HUDEP-2 (cell line): Measurements from ENCODE around the gene SCN4B.

Experiments used
- DNase-seq, 76 experiments: peaks; one replicate each; lab custom pipeline; 2025; ENCODE audit not compliant: unreplicated experiment in 76 of 76; lab: John Stamatoyannopoulos, UW

SCN4B gene

DNA sequence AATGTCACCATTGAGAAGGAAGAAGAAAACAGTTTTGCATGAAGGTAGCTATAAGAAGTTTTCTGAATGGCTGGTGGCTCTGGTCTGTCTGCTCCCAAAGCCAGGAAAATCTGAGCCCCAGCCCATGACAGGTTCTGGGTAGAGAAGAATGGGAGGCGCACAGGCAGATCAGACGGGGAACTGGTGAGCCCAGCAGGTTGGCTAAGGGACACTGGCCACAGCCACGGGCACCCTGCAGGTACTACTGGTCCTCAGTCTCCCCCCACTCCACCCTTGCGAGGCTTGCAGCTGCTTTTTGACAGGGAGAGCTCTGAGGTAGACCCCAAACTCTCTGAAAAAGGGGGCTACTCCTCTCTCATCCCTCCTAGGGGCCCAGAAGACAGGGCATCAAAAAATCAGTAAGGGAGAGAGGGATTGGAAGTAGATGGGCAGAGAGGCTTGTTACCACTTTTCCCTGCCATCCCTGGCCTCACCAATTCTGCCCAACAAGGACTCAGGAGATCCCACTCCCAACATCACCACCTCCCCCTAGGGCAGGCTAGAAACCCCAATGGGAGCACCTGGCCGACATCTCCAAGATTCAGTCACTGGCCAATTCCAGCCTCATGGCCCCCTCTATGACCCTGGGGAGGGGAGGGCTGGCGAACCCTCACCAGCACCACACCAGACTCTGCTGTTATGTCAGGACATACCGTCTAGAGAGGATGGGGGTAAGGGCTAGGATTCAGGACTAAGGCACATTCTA lies 17.4 kb downstream of the SCN4B start:
- DNase-seq: no peak

DNA sequence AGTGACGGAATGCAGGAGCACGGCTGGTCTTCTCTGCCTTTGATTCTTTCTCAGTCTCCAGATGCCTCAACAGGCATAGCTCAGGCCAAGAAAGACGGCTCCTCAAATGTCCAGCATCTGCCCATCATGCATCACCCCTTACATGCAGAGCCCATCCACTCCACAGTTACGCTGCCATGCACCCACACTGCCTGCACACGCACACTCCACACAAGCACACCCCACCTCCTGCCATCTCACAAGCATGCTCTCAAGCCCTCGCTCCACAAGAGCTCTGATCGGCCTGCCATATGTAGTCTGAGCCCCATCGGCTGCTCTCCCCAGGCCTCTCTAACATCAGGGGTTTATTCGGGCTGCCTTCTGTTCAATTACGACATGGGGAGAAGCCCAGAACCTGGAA lies 18.8 kb downstream of the SCN4B start:
- no peak for DNase-seq

- no peak for DNase-seq
These were observed 20.1 kb downstream of the SCN4B start for GRCh38 chr11:118132385-118133151.

DNA sequence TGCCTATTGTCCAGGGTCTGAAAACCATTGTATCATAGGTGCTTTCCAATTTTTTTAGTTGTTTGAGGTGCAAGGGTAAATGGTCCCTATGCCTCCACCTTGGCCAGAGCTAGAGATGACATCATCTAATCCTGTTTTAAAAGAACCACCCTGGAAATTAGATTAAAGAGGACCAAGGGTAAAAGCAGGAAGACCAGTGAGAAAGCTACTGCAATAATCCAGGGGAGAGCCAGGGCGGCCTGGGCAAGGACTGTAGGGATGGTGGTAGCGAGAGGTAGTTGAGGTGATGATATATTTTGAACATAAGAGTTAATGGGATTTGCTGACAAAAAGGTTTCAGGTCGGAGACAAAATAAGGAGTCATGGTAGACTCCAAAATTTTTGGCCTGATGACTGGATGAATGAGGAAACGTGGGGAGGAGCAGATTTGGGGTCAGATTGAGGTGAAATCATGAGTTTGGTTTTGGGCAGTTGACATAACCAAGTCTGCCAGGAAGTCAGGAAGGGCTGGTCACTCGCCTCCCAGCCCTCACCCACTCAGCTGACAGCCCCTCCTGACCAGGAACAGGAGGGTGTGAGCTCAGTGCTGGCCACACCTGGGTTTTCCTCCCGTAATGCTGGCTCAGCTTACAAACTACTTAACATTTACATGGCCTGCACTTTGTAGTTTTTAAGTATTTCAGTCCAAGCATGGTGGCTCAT lies 23.0 kb downstream of the SCN4B start:
- DNase-seq: no peak

- no peak for DNase-seq
These were observed 23.7 kb downstream of the SCN4B start for GRCh38 chr11:118128721-118129470.

DNA sequence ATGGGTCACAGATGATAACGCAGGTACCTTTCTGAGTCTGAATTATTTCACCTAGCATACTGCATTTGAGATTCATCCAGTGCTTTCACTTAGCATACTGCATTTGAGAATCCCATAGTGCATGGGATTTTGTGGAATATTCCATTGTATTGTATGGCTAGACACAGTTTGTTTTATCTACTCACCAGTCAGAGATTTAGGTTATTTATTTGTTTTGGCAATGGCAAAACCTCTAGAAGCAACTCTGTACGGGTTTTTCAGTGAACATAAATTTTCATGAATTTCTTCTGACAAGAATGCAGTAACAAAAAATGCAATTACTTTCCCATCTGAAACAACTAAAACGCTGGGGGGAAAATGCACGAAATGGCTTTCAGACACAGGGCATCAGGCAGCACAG lies 24.3 kb downstream of the SCN4B start:
- DNase-seq: no peak

DNA sequence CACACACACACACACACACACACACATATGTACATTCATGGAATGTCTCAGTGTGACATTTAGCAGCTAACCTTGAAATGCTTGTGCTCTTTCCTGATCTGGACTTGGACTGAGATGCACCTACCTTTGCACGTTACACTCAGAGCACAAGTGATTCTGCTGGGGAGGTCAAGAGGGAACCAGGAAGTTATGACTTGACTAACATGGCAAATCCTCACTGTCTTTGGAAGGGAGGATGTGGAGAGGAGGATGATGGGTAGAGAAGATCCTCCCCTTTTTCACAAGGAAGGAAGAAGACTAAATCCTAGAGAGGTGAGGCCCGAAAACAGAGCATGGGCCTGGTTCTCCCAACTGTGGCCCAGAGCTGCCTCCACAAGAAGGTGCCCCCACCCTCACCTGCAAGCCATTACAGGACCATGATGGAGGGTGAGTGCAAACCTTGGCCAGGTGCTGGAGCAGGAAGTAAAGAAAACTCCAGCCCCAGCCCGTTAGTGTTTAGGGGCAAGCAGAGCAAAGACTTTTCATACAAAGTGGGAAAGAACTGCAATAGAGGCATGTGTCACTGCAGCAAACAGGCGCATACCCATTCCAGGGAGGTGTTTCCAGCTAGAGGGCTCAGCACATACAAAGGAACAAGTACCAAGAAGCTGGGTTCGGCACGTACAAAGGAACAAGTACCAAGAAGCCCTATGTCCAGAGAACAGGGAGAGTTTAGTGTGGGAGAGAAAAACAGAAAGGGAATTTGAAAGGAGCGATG lies 26.4 kb downstream of the SCN4B start:
- no peak for DNase-seq

DNA sequence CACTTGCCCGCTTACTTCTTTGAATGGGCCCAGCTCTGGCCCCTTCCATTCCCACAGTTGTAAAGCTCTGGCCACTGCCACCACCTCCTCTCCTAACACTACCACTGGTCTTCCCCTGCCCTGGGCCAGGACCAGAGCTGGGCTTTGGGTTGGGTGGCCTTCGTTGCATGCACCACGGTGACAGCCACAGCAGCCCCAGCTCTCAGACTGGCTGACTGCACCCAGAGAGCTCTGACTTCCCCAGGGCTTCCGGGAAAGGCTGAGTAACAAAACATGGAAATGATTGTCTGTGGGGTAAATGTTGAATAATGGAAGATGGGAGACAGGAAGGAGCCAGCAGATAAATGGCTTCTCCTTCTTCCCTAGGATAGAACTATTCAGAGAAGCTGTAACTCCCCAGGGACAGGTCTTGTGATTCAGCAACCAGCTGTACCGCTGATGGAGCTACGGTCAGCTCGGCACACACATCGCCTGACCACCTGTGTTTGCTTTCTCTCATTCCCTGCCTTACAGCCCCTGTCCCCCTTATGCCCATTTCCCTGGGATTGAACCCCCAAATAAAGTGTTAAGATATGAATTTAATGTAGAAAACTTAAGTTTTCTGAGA lies 27.6 kb downstream of the SCN4B start:
- no peak for DNase-seq

GRCh38 chr11:118120793-118121192 lies 31.8 kb downstream of the SCN4B start:
- no peak for DNase-seq

GRCh38 chr11:118117790-118118601 lies 34.6 kb downstream of the SCN4B start:
- DNase-seq: no peak

DNA sequence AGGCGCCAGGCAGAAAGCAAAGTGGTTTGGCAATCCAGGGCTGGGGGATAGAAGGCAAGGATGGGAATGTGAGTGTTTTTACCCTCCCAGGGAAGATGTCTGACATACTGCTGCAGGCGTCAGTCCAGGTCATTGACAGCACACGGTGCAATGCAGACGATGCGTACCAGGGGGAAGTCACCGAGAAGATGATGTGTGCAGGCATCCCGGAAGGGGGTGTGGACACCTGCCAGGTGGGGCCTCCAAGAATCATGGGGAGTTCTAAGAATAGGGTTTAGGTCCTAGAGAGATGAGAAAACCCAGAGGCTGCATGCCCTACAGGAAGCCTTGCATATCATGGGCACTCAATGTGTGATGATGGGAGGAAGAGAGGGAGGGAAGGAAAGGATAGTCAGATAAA lies 37.6 kb downstream of the SCN4B start:
- DNase-seq: no peak

- no peak for DNase-seq
These were observed 38.4 kb downstream of the SCN4B start for GRCh38 chr11:118114266-118114665.

DNA sequence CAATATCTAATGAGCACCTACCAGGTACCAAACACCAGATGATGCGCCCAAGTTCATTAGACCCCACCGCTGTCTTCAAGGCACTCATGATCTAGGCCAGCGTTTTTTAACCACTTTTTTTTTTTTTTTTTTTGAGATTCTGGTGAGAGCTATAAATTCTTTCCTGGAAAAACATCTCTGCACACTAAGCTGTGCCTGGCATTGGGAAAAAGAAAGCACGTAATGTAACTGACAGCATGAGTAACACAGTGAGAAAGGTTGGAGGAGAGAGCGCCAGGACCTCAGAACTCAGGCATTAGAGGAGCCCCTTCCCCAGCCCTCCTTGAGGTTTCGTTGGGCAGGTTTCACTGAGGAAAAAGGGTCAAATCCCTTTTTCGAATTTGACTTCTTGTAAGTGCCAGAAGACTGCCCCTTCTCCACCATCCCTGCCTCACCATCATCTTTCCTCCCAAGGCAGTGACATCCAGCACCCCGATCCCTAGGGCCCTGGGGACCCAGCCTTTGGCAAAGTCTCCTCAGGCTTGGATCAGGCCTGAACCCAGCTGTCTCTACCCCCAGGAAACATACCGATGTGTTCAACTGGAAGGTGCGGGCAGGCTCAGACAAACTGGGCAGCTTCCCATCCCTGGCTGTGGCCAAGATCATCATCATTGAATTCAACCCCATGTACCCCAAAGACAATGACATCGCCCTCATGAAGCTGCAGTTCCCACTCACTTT lies 39.8 kb downstream of the SCN4B start:
- no peak for DNase-seq

DNA sequence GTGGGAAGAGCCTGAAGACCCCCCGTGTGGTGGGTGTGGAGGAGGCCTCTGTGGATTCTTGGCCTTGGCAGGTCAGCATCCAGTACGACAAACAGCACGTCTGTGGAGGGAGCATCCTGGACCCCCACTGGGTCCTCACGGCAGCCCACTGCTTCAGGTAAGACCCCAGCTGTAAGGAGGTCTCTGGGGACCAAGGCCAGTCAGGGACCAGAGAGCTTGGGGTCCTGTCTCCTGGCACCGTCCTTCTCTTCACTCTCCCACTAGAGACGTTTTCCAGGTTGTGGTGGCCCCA lies 40.9 kb downstream of the SCN4B start:
- DNase-seq: no peak

GRCh38 chr11:118111019-118111743 lies 41.4 kb downstream of the SCN4B start:
- no peak for DNase-seq

DNA sequence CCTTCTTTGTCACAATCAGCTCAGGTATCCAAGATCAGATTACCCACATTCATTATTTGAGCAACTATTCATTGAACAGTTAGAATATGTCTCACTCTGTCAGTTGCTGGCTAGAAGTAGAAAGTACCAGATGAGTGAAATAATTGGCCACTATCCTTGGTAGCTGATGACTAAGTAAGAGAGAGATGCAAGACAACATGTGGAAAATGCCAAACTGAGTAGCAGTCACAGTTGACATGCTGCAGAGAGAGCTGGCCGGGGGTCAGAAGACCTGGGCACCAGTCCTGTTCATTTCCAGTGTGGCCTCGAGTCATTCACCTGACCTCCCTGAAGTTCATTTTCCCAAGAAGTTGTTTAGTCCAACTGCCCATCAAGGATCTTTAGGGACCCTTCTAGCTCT lies 43.4 kb downstream of the SCN4B start:
- no peak for DNase-seq

DNA sequence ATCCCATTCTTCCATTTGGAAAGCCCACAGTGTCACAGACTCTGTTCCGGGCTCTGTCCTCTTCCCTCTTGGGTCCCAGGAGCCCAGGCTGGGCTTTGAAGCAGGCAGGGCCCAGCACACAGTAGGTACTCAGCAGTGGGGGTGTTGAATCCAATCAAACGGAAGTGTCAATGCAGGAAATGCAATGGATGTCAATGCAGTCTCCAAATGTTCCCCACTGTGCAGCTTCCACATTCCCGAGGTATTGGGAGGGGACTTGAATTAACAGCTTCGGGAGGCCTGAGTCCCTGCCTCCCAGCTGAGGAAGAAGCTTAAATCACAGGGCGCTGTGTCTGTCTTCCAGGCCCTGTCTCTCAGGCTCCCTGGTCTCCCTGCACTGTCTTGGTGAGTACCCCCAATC lies 44.1 kb downstream of the SCN4B start:
- no peak for DNase-seq

DNA sequence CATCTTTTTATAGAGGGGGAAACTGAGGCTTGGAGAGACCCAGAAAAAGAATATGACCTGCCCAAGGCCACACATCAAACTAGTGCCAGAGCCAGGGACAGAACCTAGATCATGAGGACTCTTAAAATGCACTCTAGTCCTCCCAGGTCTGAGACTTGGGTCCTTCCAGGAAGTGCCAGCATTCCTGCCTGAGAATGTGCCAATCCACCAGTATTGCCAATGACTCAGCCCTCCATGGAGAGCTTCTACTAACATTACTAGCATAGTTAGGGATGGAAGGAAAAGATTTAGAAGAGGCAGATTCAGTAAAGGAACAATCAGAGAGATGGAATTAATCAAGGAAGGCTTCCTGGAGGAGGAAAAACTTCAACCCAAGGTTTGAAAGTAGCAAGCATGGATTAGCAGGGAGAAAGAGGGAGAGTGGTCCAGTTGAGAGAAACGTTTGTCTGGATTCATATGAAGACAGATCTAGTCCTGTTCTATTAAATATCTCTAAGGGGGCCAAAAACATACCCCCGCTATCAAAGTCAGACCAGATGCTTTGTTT lies 45.8 kb downstream of the SCN4B start:
- DNase-seq: no peak
